Measurements from ENCODE around the gene KLHL15. TPM values are rescaled to one million over a fixed set of nuclear protein-coding genes. Genes with fewer than 3 reads are reported as not detected.

The KLHL15 gene
- total RNA-seq, 4 donors from 2014 or later = 8.0 to 21.5 (median 13.0) TPM

DNA sequence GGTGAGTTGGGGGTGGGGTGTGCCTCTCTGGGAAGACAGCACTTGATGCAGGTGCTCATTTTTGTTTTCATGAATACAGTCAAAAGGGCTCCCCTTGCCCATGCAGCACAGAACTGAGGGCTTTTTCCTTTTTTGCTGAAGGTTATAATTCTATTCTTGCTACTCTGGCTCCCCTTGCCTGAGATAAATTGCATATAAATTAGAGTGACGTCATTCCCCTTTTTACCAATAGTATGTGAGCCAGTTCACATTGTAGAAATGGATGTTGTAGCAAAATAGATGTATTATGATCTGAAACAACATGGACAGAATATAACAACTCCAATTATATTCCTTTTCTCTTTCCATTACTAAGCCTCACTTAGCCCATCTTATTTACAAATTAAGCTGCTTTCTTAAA lies 90.8 kb downstream of the KLHL15 start:
- Histone ChIP-seq H3K36me3 (no peaks in the 10 kb centered on the region), H3K4me1 (no peaks in the 10 kb centered on the region), H3K9me3 (no peaks in the 10 kb centered on the region), H3K27ac (replicated peaks in 1 of 4) (no peak overlapping the region), H3K4me3 (no peak overlapping the region), H3K27me3 (peaks cover 0 to 7% (median 0%) of the 10 kb centered on the region in 4 donors)
- WGBS = 20% methylated on average over 1 of the region's 1 CpG
- TF ChIP-seq POLR2AphosphoS5 (IDR thresholded peaks at IDR 0.05) (no peak), POLR2A (IDR thresholded peaks at IDR 0.05; ENCODE audit: low read depth) (no peak), CTCF (IDR thresholded peaks at IDR 0.05) (no peak), EP300 (IDR thresholded peaks at IDR 0.05) (no peak)
- no peak for DNase-seq (ENCODE audit: extremely low spot score)
- intact Hi-C loops (cut with DNase I) = no loop called here

DNA sequence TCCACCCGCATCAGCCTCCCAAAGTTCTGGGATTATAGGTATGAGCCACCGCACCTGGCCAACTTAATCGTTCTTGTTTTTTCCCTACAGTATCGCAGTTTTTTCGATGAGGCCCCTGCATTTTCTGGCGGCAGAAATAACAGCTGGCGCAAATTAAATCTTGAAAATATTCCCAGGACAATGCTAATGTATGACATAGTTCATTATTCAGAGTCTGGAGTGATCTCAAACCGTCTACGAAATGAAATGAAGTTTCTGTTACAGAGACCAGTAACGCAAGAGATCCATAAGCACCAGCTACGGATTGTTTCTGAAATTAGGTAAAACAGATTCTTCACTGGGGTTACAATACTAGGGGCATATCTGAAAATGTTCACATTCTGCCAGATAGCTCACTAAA lies 91.9 kb downstream of the KLHL15 start:
- 75% methylated on average over 11 of the region's 11 CpGs for WGBS
- no peaks in the 10 kb centered on the region for H3K4me1 ChIP-seq

More for the DNA sequence above, 91.9 kb downstream of the KLHL15 start:
- intact Hi-C loops (cut with DNase I) = no loop called here
- DNase-seq (ENCODE audit: extremely low spot score) = no peak
- no peak overlapping the region for H3K4me3 ChIP-seq
- TF ChIP-seq EP300 (IDR thresholded peaks at IDR 0.05) = no peak
- no peak for TF ChIP-seq POLR2AphosphoS5 (IDR thresholded peaks at IDR 0.05)
- TF ChIP-seq POLR2A (IDR thresholded peaks at IDR 0.05; ENCODE audit: low read depth) = no peak
- no peak for TF ChIP-seq CTCF (IDR thresholded peaks at IDR 0.05)
- H3K27ac ChIP-seq (replicated peaks in 1 of 4) = no peak overlapping the region
- H3K36me3 ChIP-seq = no peaks in the 10 kb centered on the region
- no peaks in the 10 kb centered on the region for H3K9me3 ChIP-seq
- H3K27me3 ChIP-seq = peaks cover 0 to 7% (median 0%) of the 10 kb centered on the region in 4 donors

Other genes with a start within 250 kb of the KLHL15 start
- 100 to 1,000 TPM; 152 to 621 (median 206) TPM for gene SAT1, start 244.0 kb downstream of the KLHL15 start, total RNA-seq
- gene APOO, start 119.2 kb downstream of the KLHL15 start, total RNA-seq = 10 to 100 TPM in 1 of 4 donors, 1 to 10 TPM in 3; 7.5 to 10.2 (median 9.5) TPM
- under 1 TPM in 1 of 4 donors, not detected in 3; 0.29 TPM for gene CXorf58, start 119.2 kb downstream of the KLHL15 start, total RNA-seq
- 100 to 1,000 TPM; 116 to 159 (median 126) TPM for gene EIF2S3, start 27.8 kb upstream of the KLHL15 start, total RNA-seq
- 10 to 100 TPM; 52.3 to 75.6 (median 66.4) TPM for gene ZFX, start 122.5 kb upstream of the KLHL15 start, total RNA-seq

Data from esophagus muscularis mucosa (tissue), 4 donors.